ENCODE measurements around the gene HSPH1. TPM values are rescaled to one million over a fixed set of nuclear protein-coding genes. Genes with fewer than 3 reads are reported as not detected.

The HSPH1 gene
- total and polyA plus RNA-seq, 10 of the 15 experiments (the other 5 are each of a cell fraction or from before 2014, with no cell fraction given) = 40.2 to 159 (median 92.6) TPM

DNA sequence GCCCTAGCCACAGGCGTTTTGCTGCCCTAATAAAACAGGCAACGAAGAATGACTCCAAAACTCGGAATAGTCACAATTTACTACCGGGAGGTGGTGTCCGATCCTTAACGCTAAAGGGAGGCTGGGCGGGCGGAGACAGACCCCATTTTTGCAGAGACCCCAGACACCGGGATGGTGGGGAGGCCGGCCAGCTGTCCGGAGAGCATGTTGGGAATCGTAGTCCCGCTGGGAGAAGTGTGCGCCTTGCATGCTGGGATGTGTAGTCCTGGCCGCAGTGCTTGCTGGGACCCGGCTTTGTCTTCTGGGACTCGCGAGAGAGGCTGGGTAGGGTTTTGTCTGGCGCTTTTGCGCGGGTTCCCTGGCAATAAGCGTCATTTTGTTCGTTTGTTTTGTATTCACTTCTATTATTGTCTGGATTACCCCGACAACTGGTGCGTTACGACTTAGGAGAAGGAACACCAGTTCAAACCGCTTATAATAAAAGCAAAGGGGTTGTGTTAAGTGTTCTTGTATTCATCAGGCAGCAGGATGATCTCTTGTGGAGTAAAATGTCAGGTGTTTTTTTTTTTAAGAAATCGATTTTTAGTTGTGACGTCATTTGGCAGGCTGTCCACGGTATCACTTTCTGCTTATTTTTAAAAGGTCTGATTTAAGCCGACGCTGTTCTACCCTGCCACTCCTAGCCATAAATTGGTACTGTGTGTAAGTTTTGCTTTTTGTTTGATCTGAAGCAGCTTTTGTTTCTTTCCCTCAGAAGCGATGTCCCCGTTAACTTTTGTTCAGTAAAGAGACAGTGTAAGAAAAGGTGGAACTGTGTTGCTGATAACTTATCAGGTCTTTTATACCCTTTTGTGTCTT is 676 bp upstream of the HSPH1 start:
- Histone ChIP-seq H3K9ac (ENCODE audit: control insufficient read depth, insufficient read depth, low read length) (peak overlapping the region; percentile 69), H3K4me1 (ENCODE audit: control insufficient read depth, insufficient read depth, low read length) (peaks cover 3% of the 10 kb centered on the region), H3K4me2 (ENCODE audit: control insufficient read depth, insufficient read depth) (peak overlapping the region; percentile 64), H2AFZ (ENCODE audit: control insufficient read depth, low read depth, low read length) (peak overlapping the region; percentile 99), H3K79me2 (ENCODE audit: control insufficient read depth, insufficient read depth, low read length) (peaks cover 41% of the 10 kb centered on the region), H3K4me3 (peak overlapping the region; percentile 88), H4K20me1 (ENCODE audit: control insufficient read depth, insufficient read depth) (no peaks in the 10 kb centered on the region), H3K27ac (ENCODE audit: control insufficient read depth, insufficient read depth) (peak overlapping the region; percentile 79), H3K36me3 (ENCODE audit: control insufficient read depth in 2 of 2, insufficient read depth in 2 of 2, low read length in 1 of 2) (no peaks in the 10 kb centered on the region; a peak in 1 of 4 replicates), H3K9me3 (replicated peaks; ENCODE audit: control insufficient read depth, insufficient read depth, low read length) (no peaks in the 10 kb centered on the region), H3K27me3 (replicated peaks in 1 of 2; ENCODE audit: control insufficient read depth in 2 of 2, insufficient read depth in 2 of 2, low read length in 1 of 2) (no peaks in the 10 kb centered on the region)
- ChIA-PET POLR2A (no interaction called here), CTCF (interaction anchor here (1.2 kb wide), 1 partner anchor 8 kb away, joined by 4 read pairs; no protein-coding TSS in a partner anchor), SMC1A (ENCODE audit: uncharacterized antibody, unreplicated experiment) (interaction anchor here (1.1 kb wide), 1 partner anchor 114 kb away, joined by 3 read pairs; no protein-coding TSS in a partner anchor), RAD21 (ENCODE audit: unreplicated experiment) (interaction anchor here (1.1 kb wide), 2 partner anchors 9 to 11 kb away, joined by 3 read pairs; no protein-coding TSS in a partner anchor)
- TSS peak; percentile 97 for BruUV-seq (replicated peaks)
- intact Hi-C loops (cut with micrococcal nuclease; ENCODE audit: unreplicated experiment) = no loop called here
- WGBS (ENCODE audit: insufficient coverage, insufficient replicate concordance, low lambda C conversion rate, missing lambda C conversion rate) = 2% methylated on average over 34 of the region's 34 CpGs
- DNase-seq (ENCODE audit: low read depth, low spot score) (peak; percentile 92), ATAC-seq (peak; percentile 92), FAIRE-seq (peak; percentile 99)
- in situ Hi-C loops (cut with MboI) = loop anchor here (25.0 kb wide), 1 partner anchor 1375 kb away; the partner anchor contains the start of gene N4BP2L2
- TF ChIP-seq, protein P1, sequence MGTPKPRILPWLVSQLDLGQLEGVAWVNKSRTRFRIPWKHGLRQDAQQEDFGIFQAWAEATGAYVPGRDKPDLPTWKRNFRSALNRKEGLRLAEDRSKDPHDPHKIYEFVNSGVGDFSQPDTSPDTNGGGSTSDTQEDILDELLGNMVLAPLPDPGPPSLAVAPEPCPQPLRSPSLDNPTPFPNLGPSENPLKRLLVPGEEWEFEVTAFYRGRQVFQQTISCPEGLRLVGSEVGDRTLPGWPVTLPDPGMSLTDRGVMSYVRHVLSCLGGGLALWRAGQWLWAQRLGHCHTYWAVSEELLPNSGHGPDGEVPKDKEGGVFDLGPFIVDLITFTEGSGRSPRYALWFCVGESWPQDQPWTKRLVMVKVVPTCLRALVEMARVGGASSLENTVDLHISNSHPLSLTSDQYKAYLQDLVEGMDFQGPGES (IDR thresholded peaks at IDR 0.05) = no peak
- TF ChIP-seq, protein P2, sequence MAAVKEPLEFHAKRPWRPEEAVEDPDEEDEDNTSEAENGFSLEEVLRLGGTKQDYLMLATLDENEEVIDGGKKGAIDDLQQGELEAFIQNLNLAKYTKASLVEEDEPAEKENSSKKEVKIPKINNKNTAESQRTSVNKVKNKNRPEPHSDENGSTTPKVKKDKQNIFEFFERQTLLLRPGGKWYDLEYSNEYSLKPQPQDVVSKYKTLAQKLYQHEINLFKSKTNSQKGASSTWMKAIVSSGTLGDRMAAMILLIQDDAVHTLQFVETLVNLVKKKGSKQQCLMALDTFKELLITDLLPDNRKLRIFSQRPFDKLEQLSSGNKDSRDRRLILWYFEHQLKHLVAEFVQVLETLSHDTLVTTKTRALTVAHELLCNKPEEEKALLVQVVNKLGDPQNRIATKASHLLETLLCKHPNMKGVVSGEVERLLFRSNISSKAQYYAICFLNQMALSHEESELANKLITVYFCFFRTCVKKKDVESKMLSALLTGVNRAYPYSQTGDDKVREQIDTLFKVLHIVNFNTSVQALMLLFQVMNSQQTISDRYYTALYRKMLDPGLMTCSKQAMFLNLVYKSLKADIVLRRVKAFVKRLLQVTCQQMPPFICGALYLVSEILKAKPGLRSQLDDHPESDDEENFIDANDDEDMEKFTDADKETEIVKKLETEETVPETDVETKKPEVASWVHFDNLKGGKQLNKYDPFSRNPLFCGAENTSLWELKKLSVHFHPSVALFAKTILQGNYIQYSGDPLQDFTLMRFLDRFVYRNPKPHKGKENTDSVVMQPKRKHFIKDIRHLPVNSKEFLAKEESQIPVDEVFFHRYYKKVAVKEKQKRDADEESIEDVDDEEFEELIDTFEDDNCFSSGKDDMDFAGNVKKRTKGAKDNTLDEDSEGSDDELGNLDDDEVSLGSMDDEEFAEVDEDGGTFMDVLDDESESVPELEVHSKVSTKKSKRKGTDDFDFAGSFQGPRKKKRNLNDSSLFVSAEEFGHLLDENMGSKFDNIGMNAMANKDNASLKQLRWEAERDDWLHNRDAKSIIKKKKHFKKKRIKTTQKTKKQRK (IDR thresholded peaks at IDR 0.05; ENCODE audit: low read depth, low read length) = no peak
- TF ChIP-seq PAX8 (IDR thresholded peaks at IDR 0.05) = no peak
- TF ChIP-seq, protein P3, sequence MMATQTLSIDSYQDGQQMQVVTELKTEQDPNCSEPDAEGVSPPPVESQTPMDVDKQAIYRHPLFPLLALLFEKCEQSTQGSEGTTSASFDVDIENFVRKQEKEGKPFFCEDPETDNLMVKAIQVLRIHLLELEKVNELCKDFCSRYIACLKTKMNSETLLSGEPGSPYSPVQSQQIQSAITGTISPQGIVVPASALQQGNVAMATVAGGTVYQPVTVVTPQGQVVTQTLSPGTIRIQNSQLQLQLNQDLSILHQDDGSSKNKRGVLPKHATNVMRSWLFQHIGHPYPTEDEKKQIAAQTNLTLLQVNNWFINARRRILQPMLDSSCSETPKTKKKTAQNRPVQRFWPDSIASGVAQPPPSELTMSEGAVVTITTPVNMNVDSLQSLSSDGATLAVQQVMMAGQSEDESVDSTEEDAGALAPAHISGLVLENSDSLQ (IDR thresholded peaks at IDR 0.05) = peak; percentile 4
- TF ChIP-seq RAD21 (IDR thresholded peaks at IDR 0.05; ENCODE audit: insufficient read depth, low read depth, low read length) = no peak
- peak; percentile 93 for TF ChIP-seq TARDBP (IDR thresholded peaks at IDR 0.05; ENCODE audit: borderline replicate concordance)
- TF ChIP-seq YBX1 (IDR thresholded peaks at IDR 0.05) = no peak
- TF ChIP-seq, protein P4, sequence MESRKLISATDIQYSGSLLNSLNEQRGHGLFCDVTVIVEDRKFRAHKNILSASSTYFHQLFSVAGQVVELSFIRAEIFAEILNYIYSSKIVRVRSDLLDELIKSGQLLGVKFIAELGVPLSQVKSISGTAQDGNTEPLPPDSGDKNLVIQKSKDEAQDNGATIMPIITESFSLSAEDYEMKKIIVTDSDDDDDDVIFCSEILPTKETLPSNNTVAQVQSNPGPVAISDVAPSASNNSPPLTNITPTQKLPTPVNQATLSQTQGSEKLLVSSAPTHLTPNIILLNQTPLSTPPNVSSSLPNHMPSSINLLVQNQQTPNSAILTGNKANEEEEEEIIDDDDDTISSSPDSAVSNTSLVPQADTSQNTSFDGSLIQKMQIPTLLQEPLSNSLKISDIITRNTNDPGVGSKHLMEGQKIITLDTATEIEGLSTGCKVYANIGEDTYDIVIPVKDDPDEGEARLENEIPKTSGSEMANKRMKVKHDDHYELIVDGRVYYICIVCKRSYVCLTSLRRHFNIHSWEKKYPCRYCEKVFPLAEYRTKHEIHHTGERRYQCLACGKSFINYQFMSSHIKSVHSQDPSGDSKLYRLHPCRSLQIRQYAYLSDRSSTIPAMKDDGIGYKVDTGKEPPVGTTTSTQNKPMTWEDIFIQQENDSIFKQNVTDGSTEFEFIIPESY (IDR thresholded peaks at IDR 0.05) = no peak
- TF ChIP-seq MXI1 (IDR thresholded peaks at IDR 0.05; ENCODE audit: low read depth, low read length) = no peak
- TF ChIP-seq KAT2A (conservative IDR thresholded peaks at IDR 0.05; ENCODE audit: control insufficient read depth, low read depth, low read length) = no peak
- TF ChIP-seq CEBPB (IDR thresholded peaks at IDR 0.05; ENCODE audit: borderline replicate concordance in 1 of 2, low read depth in 2 of 2, low read length in 2 of 2) = no peak
- TF ChIP-seq, protein P5, sequence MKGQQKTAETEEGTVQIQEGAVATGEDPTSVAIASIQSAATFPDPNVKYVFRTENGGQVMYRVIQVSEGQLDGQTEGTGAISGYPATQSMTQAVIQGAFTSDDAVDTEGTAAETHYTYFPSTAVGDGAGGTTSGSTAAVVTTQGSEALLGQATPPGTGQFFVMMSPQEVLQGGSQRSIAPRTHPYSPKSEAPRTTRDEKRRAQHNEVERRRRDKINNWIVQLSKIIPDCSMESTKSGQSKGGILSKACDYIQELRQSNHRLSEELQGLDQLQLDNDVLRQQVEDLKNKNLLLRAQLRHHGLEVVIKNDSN (IDR thresholded peaks at IDR 0.05; ENCODE audit: borderline replicate concordance, extremely low read length, insufficient read depth, low read depth, low read length) = no peak
- TF ChIP-seq HDGF (IDR thresholded peaks at IDR 0.05) = no peak
- no peak for TF ChIP-seq HDAC2 (IDR thresholded peaks at IDR 0.05)
